PC-9 (cell line): ENCODE measurements around the gene NHS. TPM values are rescaled to one million over a fixed set of nuclear protein-coding genes. Genes with fewer than 3 reads are reported as not detected.

Experiments
- BruUV-seq: library from RNA; stranded (reverse); fragments of 400-500 nt; replicated peaks from 2 replicates; lab custom pipeline; 2021; lab: Mats Ljungman, UMichigan
- CTCF ChIA-PET: fragments of 300-600 bp; sonication (Branson Sonifier 250); formaldehyde crosslinking; loops from one replicate; lab custom pipeline; 2022; ENCODE audit warnings: antibody characterized with exemption; lab: Charles Lee
- POLR2A ChIA-PET: fragments of 300-600 bp; sonication (Branson Sonifier 250); formaldehyde crosslinking; loops from one replicate; lab custom pipeline; 2022; ENCODE audit warnings: antibody characterized with exemption; ENCODE audit not compliant: unreplicated experiment; lab: Charles Lee
- DNase-seq, 2 experiments: peaks; one replicate each; pipeline versions ENCODE4 v3.0.0 to v3.0.0-alpha.2; 2015 to 2022; ENCODE audit warnings: mixed read lengths in 1 of 2
- H2AFZ ChIP-seq: fragments of 200-600 bp; sonication (generic); 2 replicates; pipeline ENCODE4 v1.8.1; 2017; ENCODE audit warnings: antibody characterized with exemption
- H3F3A ChIP-seq: fragments of 200-600 bp; sonication (generic); 2 replicates; pipeline ENCODE4 v1.8.1; 2017; ENCODE audit warnings: antibody characterized with exemption, mild to moderate bottlenecking, low read depth; ENCODE audit not compliant: insufficient read depth
- H3K27ac ChIP-seq: fragments of 200-600 bp; sonication (generic); 2 replicates; pipeline ENCODE4 v1.6.1; 2016; ENCODE audit warnings: mixed run types
- H3K27me3 ChIP-seq: fragments of 200-600 bp; sonication (generic); 2 replicates; pipeline ENCODE4 v1.6.1; 2016; ENCODE audit warnings: low read depth, mixed run types; ENCODE audit not compliant: insufficient read depth
- H3K36me3 ChIP-seq: fragments of 200-600 bp; sonication (generic); 2 replicates; pipeline ENCODE4 v1.6.1; 2016; ENCODE audit warnings: low read depth, mixed run types
- H3K4me1 ChIP-seq: fragments of 200-600 bp; sonication (generic); replicated peaks from 2 replicates; pipeline ENCODE4 v1.6.1; 2016; ENCODE audit warnings: mixed run types; ENCODE audit not compliant: insufficient read depth
- H3K4me2 ChIP-seq: fragments of 200-600 bp; sonication (generic); 2 replicates; pipeline ENCODE4 v1.6.1; 2017; ENCODE audit warnings: mixed run types
- H3K4me3 ChIP-seq: fragments of 200-600 bp; sonication (generic); 2 replicates; pipeline ENCODE4 v1.6.1; 2016; ENCODE audit warnings: mixed run types
- H3K79me2 ChIP-seq: fragments of 200-600 bp; sonication (generic); 2 replicates; pipeline ENCODE4 v1.6.1; 2017; ENCODE audit warnings: low read depth, mixed run types
- H3K9me2 ChIP-seq: fragments of 200-600 bp; sonication (generic); 2 replicates; pipeline ENCODE4 v1.8.1; 2017; ENCODE audit warnings: mild to moderate bottlenecking; ENCODE audit not compliant: insufficient read depth
- H3K9me3 ChIP-seq: fragments of 200-600 bp; sonication (generic); 2 replicates; pipeline ENCODE4 v1.8.1; 2016; ENCODE audit warnings: low read depth; ENCODE audit not compliant: insufficient read depth
- H4K20me1 ChIP-seq: fragments of 200-600 bp; sonication (generic); 2 replicates; pipeline ENCODE4 v1.8.1; 2017; ENCODE audit not compliant: insufficient read depth
- CTCF ChIP-seq: fragments of 200-600 bp; sonication (generic); conservative IDR thresholded peaks from 2 replicates; pipeline ENCODE4 v1.6.1; 2017; ENCODE audit warnings: mixed run types, antibody characterized with exemption, mild to moderate bottlenecking, moderate library complexity
- EZH2 ChIP-seq: fragments of 200-600 bp; sonication (generic); IDR thresholded peaks from 2 replicates; pipeline ENCODE4 v1.8.0; 2017; ENCODE audit warnings: antibody characterized with exemption, low read depth
- intact Hi-C: fragments of 100-400 bp; cut with micrococcal nuclease; formaldehyde crosslinking; loops from one replicate; pipeline ENCODE4 v1.10.0; 2022; ENCODE audit not compliant: unreplicated experiment
- total RNA-seq: library from RNA; stranded (reverse); gene quantifications from 2 replicates; pipeline ENCODE4 v1.2.3, GENCODE V29; 2021

The NHS gene
- total RNA-seq, 1 experiment from 2014 or later, result 6.7 TPM

DNA sequence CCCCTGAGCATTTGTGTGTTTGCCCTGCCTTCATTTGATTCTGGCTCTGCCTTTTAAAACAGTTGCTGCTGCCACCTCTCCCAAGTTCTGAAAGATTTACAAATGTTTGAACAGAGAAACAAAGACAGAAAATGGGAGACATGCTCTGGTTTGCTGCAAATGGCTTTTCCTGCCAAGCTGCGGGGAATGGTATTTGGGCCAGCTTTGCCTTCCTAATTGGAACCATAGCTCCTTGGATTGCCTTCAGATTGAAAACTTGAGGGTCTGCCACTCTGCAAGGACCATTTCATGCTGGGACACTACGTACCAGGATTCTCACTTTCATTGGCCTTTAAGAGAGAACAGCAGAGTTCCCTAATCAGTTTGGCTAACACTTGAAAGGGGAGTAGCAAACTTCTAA lies 74.9 kb downstream of the NHS start:
- no peaks in the 10 kb centered on the region for H3K79me2 ChIP-seq
- H4K20me1 ChIP-seq, result no peaks in the 10 kb centered on the region
- CTCF ChIA-PET, result no interaction called here
- BruUV-seq, result no TSS peak
- H3K9me2 ChIP-seq, result no peaks in the 10 kb centered on the region
- H2AFZ ChIP-seq, result no peak overlapping the region
- no peak overlapping the region for H3K4me2 ChIP-seq
- no peak for DNase-seq
- intact Hi-C loops, result no loop called here
- POLR2A ChIA-PET, result no interaction called here
- H3F3A ChIP-seq, result no peaks in the 10 kb centered on the region
- no peaks in the 10 kb centered on the region for H3K27me3 ChIP-seq
- TF ChIP-seq EZH2 (no peak), CTCF (no peak)
- no peaks in the 10 kb centered on the region for H3K9me3 ChIP-seq
- H3K36me3 ChIP-seq, result no peaks in the 10 kb centered on the region
- no peaks in the 10 kb centered on the region for H3K4me1 ChIP-seq
- H3K27ac ChIP-seq, result no peak overlapping the region
- no peak overlapping the region for H3K4me3 ChIP-seq

GRCh38 chrX:17453788-17454187 lies 78.8 kb downstream of the NHS start:
- no TSS peak for BruUV-seq
- H3K27me3 ChIP-seq, result no peaks in the 10 kb centered on the region
- TF ChIP-seq CTCF (no peak), EZH2 (no peak)
- DNase-seq, result no peak
- no peaks in the 10 kb centered on the region for H4K20me1 ChIP-seq
- H3K9me3 ChIP-seq, result no peaks in the 10 kb centered on the region
- no peaks in the 10 kb centered on the region for H3K9me2 ChIP-seq
- ChIA-PET POLR2A (no interaction called here), CTCF (no interaction called here)
- H3K79me2 ChIP-seq, result no peaks in the 10 kb centered on the region
- no peaks in the 10 kb centered on the region for H3K36me3 ChIP-seq
- H3K4me3 ChIP-seq, result no peak overlapping the region
- H3K4me2 ChIP-seq, result no peak overlapping the region
- H3K4me1 ChIP-seq, result no peaks in the 10 kb centered on the region
- no peaks in the 10 kb centered on the region for H3F3A ChIP-seq
- no peak overlapping the region for H2AFZ ChIP-seq
- intact Hi-C loops, result no loop called here
- no peak overlapping the region for H3K27ac ChIP-seq

GRCh38 chrX:17456526-17456925 lies 81.5 kb downstream of the NHS start:
- no peaks in the 10 kb centered on the region for H3K9me3 ChIP-seq
- no peak overlapping the region for H3K4me3 ChIP-seq
- ChIA-PET POLR2A (no interaction called here), CTCF (no interaction called here)
- H3K27ac ChIP-seq, result no peak overlapping the region
- H3K79me2 ChIP-seq, result no peaks in the 10 kb centered on the region
- no peak overlapping the region for H2AFZ ChIP-seq
- no peaks in the 10 kb centered on the region for H3K27me3 ChIP-seq
- no peak overlapping the region for H3K4me2 ChIP-seq
- DNase-seq, result no peak
- TF ChIP-seq CTCF (no peak), EZH2 (no peak)
- H3F3A ChIP-seq, result no peaks in the 10 kb centered on the region
- H3K4me1 ChIP-seq, result no peaks in the 10 kb centered on the region
- intact Hi-C loops, result no loop called here
- no peaks in the 10 kb centered on the region for H4K20me1 ChIP-seq
- no peaks in the 10 kb centered on the region for H3K36me3 ChIP-seq
- H3K9me2 ChIP-seq, result no peaks in the 10 kb centered on the region
- BruUV-seq, result no TSS peak
